Activated CD4-positive, alpha-beta T cell treated with anti-CD3 and anti-CD28 coated beads, Interleukin-2, amount 50 U/mL, for 1 hour (primary cell): ENCODE data around the gene ACTA2.
A peak's percentile ranks its signal among the peaks of the same experiment; 100 is the strongest.

Experiments used
- DNase-seq: peaks from one replicate; pipeline ENCODE4 v3.0.0-alpha.2; 2020

ACTA2 gene

GRCh38 chr10:88952647-88953111, at the start of gene ACTA2:
Gene ACTA2, minus strand, starts transcription at chr10:88952773. Its CDS starts 3,843 bp downstream, at chr10:88948930.
- DNase-seq: no peak

- no peak for DNase-seq
These were observed 49.1 kb upstream of the ACTA2 start for GRCh38 chr10:89001729-89002072.

GRCh38 chr10:89001024-89001728, 48.6 kb upstream of the ACTA2 start:
- DNase-seq: no peak

GRCh38 chr10:88999625-89000024, 47.1 kb upstream of the ACTA2 start:
- DNase-seq: no peak

- DNase-seq: no peak
These were observed 44.4 kb upstream of the ACTA2 start for GRCh38 chr10:88996927-88997326.

GRCh38 chr10:88995156-88995876, 42.7 kb upstream of the ACTA2 start:
- no peak for DNase-seq

- no peak for DNase-seq
These were observed 41.4 kb upstream of the ACTA2 start for GRCh38 chr10:88994019-88994418.

- no peak for DNase-seq
These were observed 40.5 kb upstream of the ACTA2 start for GRCh38 chr10:88992921-88993524.

GRCh38 chr10:88991899-88992320, 39.3 kb upstream of the ACTA2 start:
- no peak for DNase-seq

- DNase-seq: peak; percentile 52
These were observed 38.8 kb upstream of the ACTA2 start for GRCh38 chr10:88991161-88991898.

GRCh38 chr10:88990384-88991160, 38.0 kb upstream of the ACTA2 start, which contains the start of gene FAS:
Gene FAS, plus strand, starts transcription at chr10:88990798. Its CDS starts 79 bp downstream, at chr10:88990877.
- DNase-seq: peak; percentile 77

GRCh38 chr10:88989824-88990383, 37.3 kb upstream of the ACTA2 start:
- DNase-seq: no peak

GRCh38 chr10:88989423-88989822, 36.9 kb upstream of the ACTA2 start:
- no peak for DNase-seq

GRCh38 chr10:88987840-88988239, 35.3 kb upstream of the ACTA2 start:
- no peak for DNase-seq

- no peak for DNase-seq
These were observed 34.7 kb upstream of the ACTA2 start for GRCh38 chr10:88987243-88987725.

GRCh38 chr10:88986549-88987242, 34.1 kb upstream of the ACTA2 start:
- DNase-seq: no peak

- no peak for DNase-seq
These were observed 32.0 kb upstream of the ACTA2 start for GRCh38 chr10:88984525-88984924.

- DNase-seq: no peak
These were observed 31.4 kb upstream of the ACTA2 start for GRCh38 chr10:88983939-88984338.

GRCh38 chr10:88983206-88983605, 30.6 kb upstream of the ACTA2 start:
- no peak for DNase-seq

GRCh38 chr10:88982366-88982765, 29.8 kb upstream of the ACTA2 start:
- no peak for DNase-seq

- no peak for DNase-seq
These were observed 28.9 kb upstream of the ACTA2 start for GRCh38 chr10:88981435-88981834.
